Ammon's horn (tissue), 1 donor: ENCODE measurements around the gene TPCN2.

Source experiments
- DNase-seq: peaks from one replicate; pipeline ENCODE4 v3.0.0-alpha.2; 2016; ENCODE audit warnings: low spot score

TPCN2 gene

GRCh38 chr11:69010964-69011623 is 37.6 kb upstream of the TPCN2 start:
- peak; percentile 49 for DNase-seq

- DNase-seq: no peak
These were observed 37.1 kb upstream of the TPCN2 start for GRCh38 chr11:69011624-69012091.

GRCh38 chr11:69012092-69013008 is 36.4 kb upstream of the TPCN2 start:
- no peak for DNase-seq

- DNase-seq: peak; percentile 36
These were observed 35.5 kb upstream of the TPCN2 start, which contains the start of gene MRGPRF for GRCh38 chr11:69013009-69013951. TSS of gene MRGPRF (minus strand) at chr11:69013246. CDS start at chr11:69009901, 3,345 bp downstream.

- DNase-seq: no peak
These were observed 34.5 kb upstream of the TPCN2 start for GRCh38 chr11:69014084-69014851.

- DNase-seq: no peak
These were observed 33.7 kb upstream of the TPCN2 start for GRCh38 chr11:69014898-69015549.

GRCh38 chr11:69017951-69018350 is 30.8 kb upstream of the TPCN2 start:
- no peak for DNase-seq

GRCh38 chr11:69018924-69019323 is 29.8 kb upstream of the TPCN2 start:
- no peak for DNase-seq

- no peak for DNase-seq
These were observed 26.5 kb upstream of the TPCN2 start for GRCh38 chr11:69022260-69022659.

- no peak for DNase-seq
These were observed 24.2 kb upstream of the TPCN2 start for GRCh38 chr11:69024509-69024908.

- no peak for DNase-seq
These were observed 20.9 kb upstream of the TPCN2 start for GRCh38 chr11:69027704-69028372.

GRCh38 chr11:69030301-69030700 is 18.4 kb upstream of the TPCN2 start:
- no peak for DNase-seq

GRCh38 chr11:69032833-69033232 is 15.9 kb upstream of the TPCN2 start:
- no peak for DNase-seq

GRCh38 chr11:69033431-69033830 is 15.3 kb upstream of the TPCN2 start:
- DNase-seq: no peak

- no peak for DNase-seq
These were observed 14.4 kb upstream of the TPCN2 start for GRCh38 chr11:69034123-69034867.

GRCh38 chr11:69035150-69035945 is 13.4 kb upstream of the TPCN2 start:
- no peak for DNase-seq

GRCh38 chr11:69035946-69036340 is 12.8 kb upstream of the TPCN2 start:
- no peak for DNase-seq

- DNase-seq: no peak
These were observed 11.7 kb upstream of the TPCN2 start for GRCh38 chr11:69037074-69037473.
